Choroid plexus epithelial cell (primary cell): ENCODE data around the gene TGFBR2.

Experiments
- DNase-seq: peaks from one replicate; pipeline ENCODE4 v3.0.0-alpha.2; 2010; ENCODE audit warnings: low read depth
- H3K4me3 ChIP-seq: 2 replicates; pipeline ENCODE4 v1.5.1; 2011; ENCODE audit warnings: low read depth, mild to moderate bottlenecking, control low read depth, low read length, moderate library complexity
- CTCF ChIP-seq: conservative IDR thresholded peaks from 2 replicates; pipeline ENCODE4 v1.5.1; 2011; ENCODE audit warnings: low read depth, mild to moderate bottlenecking, control low read depth, inconsistent platforms, low read length, moderate library complexity

TGFBR2 gene

GRCh38 chr3:30649572-30650318 is 43.3 kb downstream of the TGFBR2 start:
- H3K4me3 ChIP-seq = no peak overlapping the region
- TF ChIP-seq CTCF = no peak
- DNase-seq = peak; percentile 70

- no peak for TF ChIP-seq CTCF
- DNase-seq = peak; percentile 50
- H3K4me3 ChIP-seq = no peak overlapping the region
Observed at GRCh38 chr3:30650348-30650995, 44.1 kb downstream of the TGFBR2 start.

GRCh38 chr3:30654269-30654668 is 47.9 kb downstream of the TGFBR2 start:
- H3K4me3 ChIP-seq = no peak overlapping the region
- TF ChIP-seq CTCF = no peak
- no peak for DNase-seq

- TF ChIP-seq CTCF = no peak
- H3K4me3 ChIP-seq = no peak overlapping the region
- peak; percentile 92 for DNase-seq
Observed at GRCh38 chr3:30655187-30655812, 48.9 kb downstream of the TGFBR2 start.

GRCh38 chr3:30656624-30657141 is 50.3 kb downstream of the TGFBR2 start:
- no peak for TF ChIP-seq CTCF
- DNase-seq = no peak
- no peak overlapping the region for H3K4me3 ChIP-seq

GRCh38 chr3:30657914-30658313 is 51.5 kb downstream of the TGFBR2 start:
- DNase-seq = peak; percentile 40
- no peak overlapping the region for H3K4me3 ChIP-seq
- no peak for TF ChIP-seq CTCF
